GM21381 (cell line): ENCODE results near the gene ARMC3.
A peak's percentile ranks its signal among the peaks of the same experiment; 100 is the strongest.

Source experiments
- ATAC-seq: cut with Tn5 transposase; IDR thresholded peaks from one replicate; pipeline ENCODE4 v1.9.1; 2021; ENCODE audit warnings: mild to moderate bottlenecking, moderate library complexity; ENCODE audit not compliant: unreplicated experiment

The ARMC3 gene

DNA sequence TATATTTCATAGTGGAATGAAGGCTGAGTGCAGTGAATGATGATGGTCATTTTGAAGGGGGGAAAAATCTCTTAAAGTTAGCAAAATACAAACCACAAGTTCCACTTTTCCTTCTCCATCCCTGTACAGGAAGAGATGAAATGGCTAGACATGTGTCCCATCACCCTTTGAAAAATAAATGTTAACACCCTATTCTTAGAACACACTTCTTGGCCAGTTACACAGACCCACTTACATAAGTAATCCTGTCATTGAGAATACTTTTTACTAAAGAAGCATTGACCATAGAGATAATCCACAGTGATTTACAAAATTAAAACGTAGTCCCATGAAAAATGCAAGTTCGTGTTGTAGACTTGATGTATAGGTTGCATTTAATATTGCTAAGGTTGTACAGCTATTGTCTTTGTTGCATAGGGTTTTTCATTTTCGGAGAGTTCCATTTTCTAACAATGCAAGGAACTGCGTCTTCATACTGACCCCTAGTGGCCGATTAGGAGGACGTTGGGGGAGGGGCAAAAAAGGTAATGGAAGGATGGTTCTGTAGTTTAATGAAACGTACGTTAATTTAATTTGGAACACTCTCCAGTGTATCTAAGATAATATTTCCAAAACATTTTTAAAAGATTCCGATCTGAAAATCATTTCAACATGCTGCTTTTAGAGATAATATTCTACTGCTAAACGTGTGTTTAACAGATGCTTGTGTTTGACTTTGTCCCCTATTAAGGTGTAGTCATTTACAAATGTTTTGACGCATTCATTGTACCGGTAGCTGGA lies 60.9 kb downstream of the ARMC3 start:
- no peak for ATAC-seq

DNA sequence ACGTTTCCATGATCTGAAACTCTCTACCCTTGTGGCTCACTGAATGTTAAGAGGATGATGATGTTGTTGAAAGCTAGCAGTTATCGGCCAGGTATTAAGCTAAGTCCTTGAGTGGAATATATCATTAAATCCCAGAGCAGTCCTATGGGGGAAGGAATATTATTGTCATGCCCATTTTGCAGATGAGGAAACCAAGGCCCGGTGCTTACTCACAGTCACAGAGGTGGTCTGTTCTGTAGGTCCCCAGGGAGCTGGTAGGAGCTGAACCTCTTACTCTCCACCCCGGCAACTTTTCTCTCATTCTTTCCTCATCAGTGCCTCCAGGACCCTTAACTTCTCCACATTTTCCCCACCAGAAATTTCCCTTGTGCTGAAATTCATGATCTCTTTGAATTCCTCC lies 62.6 kb downstream of the ARMC3 start:
- no peak for ATAC-seq

DNA sequence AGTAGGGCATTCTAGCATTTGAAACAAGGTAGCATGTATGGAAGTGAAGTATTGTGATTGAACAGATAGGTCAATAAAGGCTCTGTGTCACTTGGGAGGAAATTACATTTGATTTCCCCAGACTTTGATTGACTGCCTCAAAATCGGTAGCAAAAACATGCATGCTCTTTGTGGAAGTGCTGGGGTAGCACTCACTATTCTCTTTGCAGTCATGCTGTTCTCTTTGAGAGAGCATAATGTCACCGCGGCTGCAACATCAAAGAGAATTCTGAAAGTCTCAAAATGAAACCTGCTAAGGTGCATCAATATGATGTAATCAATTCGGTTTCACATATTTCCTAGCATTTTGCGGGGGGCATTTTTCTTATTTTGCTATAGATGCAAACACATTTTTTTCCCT lies 64.2 kb downstream of the ARMC3 start:
- ATAC-seq: no peak

DNA sequence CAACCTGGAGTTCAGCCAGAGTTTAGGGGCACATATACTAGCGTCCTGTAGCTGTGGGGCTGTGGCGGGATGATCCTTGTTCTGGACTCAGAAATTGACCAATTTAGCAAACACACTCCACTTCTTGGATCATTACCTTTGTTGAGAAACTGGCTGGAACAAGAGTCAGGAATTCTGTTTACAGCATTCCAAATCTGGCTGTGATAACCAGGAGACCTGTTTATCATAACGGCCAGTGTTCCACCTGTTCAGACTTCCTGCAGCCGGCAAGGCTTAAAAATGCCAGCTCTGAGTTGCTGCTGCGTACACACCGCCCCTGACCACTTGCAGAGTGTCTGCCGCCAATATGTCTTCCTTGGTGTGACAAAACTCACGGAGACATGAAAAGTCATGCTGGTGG lies 64.8 kb downstream of the ARMC3 start:
- ATAC-seq: no peak

- ATAC-seq: no peak
Observed at GRCh38 chr10:22993314-22993713, 65.5 kb downstream of the ARMC3 start.

DNA sequence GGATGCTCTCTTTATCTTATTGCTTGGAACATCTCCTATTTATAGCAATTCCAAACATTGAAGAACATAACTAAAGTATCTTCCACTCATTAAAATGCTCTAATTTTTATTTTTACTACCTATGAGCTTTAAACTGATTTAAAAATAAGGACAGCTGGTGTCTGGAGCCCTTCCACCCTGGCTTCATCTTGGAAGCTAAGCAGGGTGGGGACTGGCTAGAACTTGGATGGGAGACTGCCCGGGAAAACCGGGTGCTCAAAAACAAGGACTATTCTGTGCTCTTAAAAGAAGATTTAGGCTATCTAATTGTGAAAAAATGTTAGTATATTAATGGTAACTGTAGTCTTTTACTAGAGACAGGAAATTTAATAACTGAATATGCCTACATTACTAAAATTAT lies 69.2 kb downstream of the ARMC3 start:
- ATAC-seq: no peak

- ATAC-seq: no peak
Observed at GRCh38 chr10:22998091-22998490, 70.2 kb downstream of the ARMC3 start.

DNA sequence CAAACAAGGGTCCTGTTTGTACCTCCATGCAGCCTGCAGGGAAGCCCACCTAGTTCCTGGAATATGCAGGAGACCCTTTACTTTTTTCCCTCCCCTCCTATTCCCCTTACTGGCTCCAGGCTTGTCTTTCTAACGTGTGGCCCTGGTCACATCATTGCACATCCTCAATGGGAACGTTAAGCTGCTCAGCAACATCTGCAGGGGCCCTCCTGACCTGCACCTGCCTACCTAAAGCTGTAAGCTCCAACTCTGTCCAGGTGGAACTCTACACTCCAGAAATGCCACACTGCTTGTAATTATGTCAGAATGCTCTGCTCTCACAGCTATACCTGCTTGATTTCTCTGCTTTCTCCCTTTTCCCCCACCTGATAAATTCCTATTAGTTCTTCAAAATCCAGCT lies 72.1 kb downstream of the ARMC3 start:
- no peak for ATAC-seq

DNA sequence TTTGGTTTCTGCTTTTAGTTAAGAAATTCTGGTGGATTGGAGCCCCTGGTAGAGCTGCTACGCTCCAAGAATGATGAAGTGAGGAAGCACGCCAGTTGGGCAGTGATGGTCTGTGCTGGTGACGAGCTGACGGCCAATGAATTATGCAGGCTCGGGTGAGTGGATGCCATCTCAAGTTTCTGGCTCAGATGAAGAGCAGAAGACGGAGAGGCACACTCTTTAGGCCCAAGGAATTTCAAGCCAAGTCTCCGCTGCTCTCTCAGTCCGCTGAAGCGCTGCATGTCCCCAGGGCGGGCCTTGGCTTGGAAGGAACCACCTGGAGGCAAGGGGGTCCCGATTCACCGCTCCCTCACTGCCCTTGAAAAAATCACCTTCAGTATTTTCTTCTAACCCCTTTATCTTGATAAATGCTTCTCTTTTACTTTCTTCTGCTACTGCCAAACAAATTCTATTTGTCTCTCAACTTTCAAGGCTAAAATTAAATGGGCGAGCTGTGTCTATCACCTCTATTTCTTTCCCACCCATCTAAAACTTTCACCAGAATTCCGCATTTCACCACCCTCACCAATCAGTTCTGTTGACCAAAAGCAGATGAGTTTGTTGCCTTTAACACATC lies 74.2 kb downstream of the ARMC3 start:
- ATAC-seq: no peak

- no peak for ATAC-seq
Observed at GRCh38 chr10:23005150-23005549, 77.3 kb downstream of the ARMC3 start.

DNA sequence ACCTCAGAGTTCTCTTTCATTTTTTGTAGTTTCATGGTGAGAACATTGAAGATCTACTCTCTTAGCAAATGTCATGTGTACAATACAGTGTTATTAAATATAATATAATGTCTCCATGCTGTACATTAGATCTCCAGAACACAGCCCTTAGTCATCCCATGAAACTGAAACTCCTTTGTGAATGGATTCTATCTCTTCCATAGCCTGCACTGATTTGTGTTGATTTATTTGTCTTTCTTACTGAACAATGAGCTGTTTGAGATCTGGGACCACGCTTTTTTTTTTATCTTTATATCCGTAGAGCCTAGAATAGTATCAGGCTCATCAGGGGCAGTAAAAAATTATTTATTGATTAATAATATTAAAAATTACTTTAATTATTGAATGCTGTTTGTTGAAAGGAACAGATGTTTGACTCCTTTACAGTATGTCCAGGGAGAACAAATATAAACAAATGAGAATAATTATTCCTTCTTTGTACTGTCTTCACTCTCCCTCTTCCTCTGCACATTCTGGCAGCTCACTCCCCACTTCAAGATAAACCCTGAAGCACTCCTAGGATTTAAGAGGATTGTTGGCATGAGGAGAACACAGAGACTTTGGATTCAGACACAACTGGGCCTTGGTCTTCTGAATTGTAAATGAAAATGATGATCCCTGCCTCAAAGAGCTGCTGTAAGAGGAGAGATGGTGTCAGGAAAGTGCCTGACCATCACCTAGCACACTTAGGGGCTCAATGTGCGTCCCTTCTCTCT lies 85.9 kb downstream of the ARMC3 start:
- no peak for ATAC-seq

GRCh38 chr10:23015021-23015707 lies 87.3 kb downstream of the ARMC3 start:
- ATAC-seq: peak; percentile 84

- no peak for ATAC-seq
Observed at GRCh38 chr10:23016636-23017035, 88.8 kb downstream of the ARMC3 start.

DNA sequence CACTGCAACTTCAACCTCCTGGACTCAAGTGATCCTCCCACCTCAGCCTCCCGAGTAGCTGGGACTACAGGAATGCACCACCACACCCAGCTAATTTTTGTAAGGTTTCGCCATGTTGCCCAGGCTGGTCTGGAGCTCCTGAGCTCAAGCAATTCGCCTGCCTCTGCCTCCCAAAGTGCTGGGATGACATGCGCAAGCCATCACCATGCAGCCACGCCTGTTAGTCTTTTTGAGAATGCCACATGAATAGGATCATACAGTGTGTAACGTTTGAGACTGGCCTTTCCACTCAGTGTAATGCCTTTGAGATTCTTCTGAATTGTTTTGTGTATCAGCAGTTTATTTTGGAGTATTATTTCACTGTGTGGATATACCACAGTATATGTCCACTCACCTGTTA lies 91.8 kb downstream of the ARMC3 start:
- ATAC-seq: no peak

DNA sequence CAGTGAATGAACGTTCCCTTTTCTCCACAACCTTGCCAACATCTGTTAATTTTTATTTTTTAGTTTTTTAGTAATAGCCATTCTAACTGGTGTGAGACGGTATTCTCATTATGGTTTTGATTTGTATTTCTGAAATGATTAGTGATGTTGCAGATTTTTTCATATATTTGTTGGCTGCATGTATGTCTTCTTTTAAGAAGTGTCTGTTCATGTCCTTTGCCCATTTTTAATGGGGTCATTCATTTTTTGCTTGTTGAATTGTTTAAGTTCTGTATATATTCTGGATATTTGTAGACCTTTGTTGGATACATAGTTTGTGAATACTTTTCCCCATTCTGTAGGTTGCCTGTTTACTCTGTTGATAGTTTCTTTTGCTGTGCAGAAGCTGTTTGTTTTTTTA lies 93.6 kb downstream of the ARMC3 start:
- ATAC-seq: no peak

- ATAC-seq: no peak
Observed at GRCh38 chr10:23024002-23024401, 96.1 kb downstream of the ARMC3 start.

GRCh38 chr10:23031318-23031717 lies 103.5 kb downstream of the ARMC3 start:
- ATAC-seq: no peak

GRCh38 chr10:23034790-23035189 lies 106.9 kb downstream of the ARMC3 start:
- no peak for ATAC-seq

DNA sequence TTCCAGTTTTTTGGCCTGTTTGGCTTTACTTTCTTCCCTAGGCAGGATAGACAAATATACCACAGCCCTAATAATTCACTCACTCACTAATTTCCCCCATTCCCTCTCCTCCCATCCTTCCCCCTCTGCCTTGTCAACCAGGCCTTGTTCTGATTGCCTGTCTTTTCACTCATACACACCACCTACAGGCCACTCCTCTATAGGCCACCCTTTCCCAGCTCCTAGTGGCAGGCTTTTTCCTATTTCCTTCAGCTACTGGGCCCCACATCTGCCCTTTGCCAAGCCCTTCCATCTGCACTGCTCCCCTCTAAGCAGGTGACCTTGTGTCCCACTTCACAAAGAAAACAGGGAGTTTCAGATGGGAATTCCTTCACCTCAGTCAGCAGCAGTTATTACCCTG lies 107.7 kb downstream of the ARMC3 start:
- ATAC-seq: no peak

DNA sequence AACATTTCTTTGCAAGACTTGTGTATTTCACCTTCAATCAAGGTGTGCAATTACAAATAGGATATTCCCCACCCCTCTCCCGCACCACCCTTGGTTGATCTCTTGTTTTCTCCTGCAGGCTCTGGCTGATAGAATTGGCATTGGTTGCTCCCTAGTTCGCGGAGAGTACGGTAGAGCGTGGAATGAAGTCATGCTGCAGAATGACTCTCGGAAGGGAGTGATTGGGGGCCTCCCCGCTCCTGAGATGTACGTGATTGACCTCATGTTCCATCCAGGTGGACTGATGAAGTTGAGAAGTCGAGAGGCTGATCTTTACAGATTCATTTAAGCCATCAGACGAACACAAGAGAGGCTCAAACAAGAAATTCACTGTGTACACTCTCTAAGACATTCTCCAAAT lies 109.3 kb downstream of the ARMC3 start:
- ATAC-seq: no peak

- no peak for ATAC-seq
Observed at GRCh38 chr10:23037561-23037960, 109.7 kb downstream of the ARMC3 start.
